K562 (cell line): ENCODE data around the gene STIM1. TPM values are rescaled to one million over a fixed set of nuclear protein-coding genes. Genes with fewer than 3 reads are reported as not detected.

Experiments used
- ATAC-seq: fragments of 200-7000 bp; cut with Tn5 transposase; 3 replicates; pipeline ENCODE4 v1.9.1; 2020; ENCODE audit warnings: moderate library complexity
- BruUV-seq: library from RNA; stranded (reverse); fragments of 400-500 nt; replicated peaks from 2 replicates; lab custom pipeline; 2021; lab: Mats Ljungman, UMichigan
- CTCF ChIA-PET: fragments of 300-600 bp; formaldehyde crosslinking; extraction: SDS; loops from one replicate; lab custom pipeline; 2021; ENCODE audit warnings: low intra/inter-chr PET ratio; lab: Yijun Ruan, JAX
- POLR2A ChIA-PET: fragments of 300-600, 350-650 bp; sonication (Branson Sonifier 250); formaldehyde crosslinking; extraction: SDS; loops from one replicate; lab custom pipeline; 2021; ENCODE audit warnings: antibody characterized with exemption, inconsistent platforms; lab: Yijun Ruan, JAX
- DNase-seq, 4 experiments: peaks; one replicate each; pipeline versions ENCODE4 v3.0.0 to v3.0.0-alpha.2; 2011 to 2018; ENCODE audit warnings: low spot score in 3 of 4, mixed read lengths in 3 of 4; ENCODE audit errors: extremely low read depth in 1 of 4
- FAIRE-seq: peaks from 2 replicates; lab custom pipeline; 2011; peaks lifted over from hg19 to GRCh38; lab: Jason Lieb, UNC
- H2AFZ ChIP-seq: 2 replicates; pipeline ENCODE4 v1.6.0; 2011; ENCODE audit warnings: low read depth, low read length, control low read depth, inconsistent platforms
- H3K27ac ChIP-seq: fragments of 200-600 bp; 3 replicates; pipeline ENCODE4 v1.8.0; 2011; ENCODE audit warnings: low read depth, mild to moderate bottlenecking, control low read depth, inconsistent platforms, low read length, moderate library complexity, mixed read lengths; ENCODE audit errors: extremely low read depth
- H3K27me3 ChIP-seq, 2 experiments: fragments of 300-600 bp in 1 of 2; 2 replicates in 1 of 2; 3 replicates in 1 of 2; pipeline versions ENCODE4 v1.6.0 to v1.8.0; 2011; ENCODE audit warnings: inconsistent platforms in 2 of 2, low read length in 2 of 2, mild to moderate bottlenecking in 1 of 2, mixed read lengths in 1 of 2, moderate library complexity in 1 of 2; ENCODE audit not compliant: control insufficient read depth in 2 of 2, insufficient read depth in 2 of 2
- H3K36me3 ChIP-seq: fragments of 300-600 bp; 3 replicates; pipeline ENCODE4 v1.8.0; 2011; ENCODE audit warnings: mild to moderate bottlenecking, low read length, inconsistent platforms; ENCODE audit not compliant: control insufficient read depth, insufficient read depth
- H3K4me1 ChIP-seq, 2 experiments: fragments of 200-600 bp in 1 of 2; replicated peaks in 1 of 2; 2 replicates in 1 of 2; 3 replicates in 1 of 2; pipeline versions ENCODE4 v1.5.1 to v1.8.0; 2011; ENCODE audit warnings: inconsistent platforms in 2 of 2, low read length in 2 of 2, mild to moderate bottlenecking in 1 of 2, mixed read lengths in 1 of 2, moderate library complexity in 1 of 2; ENCODE audit not compliant: control insufficient read depth in 2 of 2, insufficient read depth in 2 of 2
- H3K4me2 ChIP-seq: 2 replicates; pipeline ENCODE4 v1.6.1; 2011; ENCODE audit warnings: low read length, control low read depth, inconsistent platforms, mixed read lengths; ENCODE audit not compliant: insufficient read depth
- H3K4me3 ChIP-seq: fragments of 200-600 bp; sonication (generic), shearing (Covaris generic); 2 replicates; pipeline ENCODE4 v1.5.1; 2016; ENCODE audit warnings: control low read depth, inconsistent platforms
- H3K79me2 ChIP-seq: fragments of 200-600 bp; 3 replicates; pipeline ENCODE4 v1.8.0; 2011; ENCODE audit warnings: low read length, inconsistent platforms; ENCODE audit not compliant: control insufficient read depth, insufficient read depth
- H3K9ac ChIP-seq, 2 experiments: 2 replicates each; pipeline versions ENCODE4 v1.6.0 to v1.6.1; 2011; ENCODE audit warnings: low read depth in 2 of 2, low read length in 2 of 2, control low read depth in 1 of 2, inconsistent platforms in 1 of 2, mild to moderate bottlenecking in 1 of 2, mixed read lengths in 1 of 2; ENCODE audit not compliant: insufficient read depth in 1 of 2
- H3K9me1 ChIP-seq: one replicate; pipeline ENCODE4 v1.6.0; 2011; ENCODE audit warnings: inconsistent platforms, mild to moderate bottlenecking, low read length, moderate library complexity; ENCODE audit not compliant: control insufficient read depth, insufficient read depth
- H3K9me3 ChIP-seq: replicated peaks from 2 replicates; pipeline ENCODE4 v1.5.1; 2011; ENCODE audit warnings: low read depth, low read length, inconsistent platforms; ENCODE audit not compliant: control insufficient read depth, insufficient read depth
- H4K20me1 ChIP-seq: replicated peaks from 2 replicates; pipeline ENCODE4 v1.6.1; 2011; ENCODE audit warnings: low read length, inconsistent platforms, mixed read lengths; ENCODE audit not compliant: control insufficient read depth, insufficient read depth
- CTBP1 ChIP-seq: fragments of 450-650 bp; IDR thresholded peaks from 2 replicates; pipeline ENCODE4 v1.6.1; 2016; ENCODE audit warnings: borderline replicate concordance
- ETV6 ChIP-seq, 3 experiments: fragments of 150-350 bp in 1 of 3; sonication (generic) in 1 of 3; formaldehyde crosslinking in 1 of 3; IDR thresholded peaks; 2 replicates each; pipeline versions ENCODE4 v1.6.1 to v1.8.0; 2014 to 2022; ENCODE audit warnings: borderline replicate concordance in 2 of 3, low read depth in 2 of 3, antibody characterized with exemption in 1 of 3, low read length in 1 of 3, mild to moderate bottlenecking in 1 of 3, missing genetic modification reagents in 1 of 3
- MAFF ChIP-seq: IDR thresholded peaks from 2 replicates; pipeline ENCODE4 v1.6.1; 2012; ENCODE audit warnings: low read length, improper control_type of control experiment
- MIER1 ChIP-seq: fragments of 450-650 bp; IDR thresholded peaks from 2 replicates; pipeline ENCODE4 v1.6.1; 2016; ENCODE audit warnings: antibody characterized with exemption, mild to moderate bottlenecking, low read depth
- POLR2B ChIP-seq: fragments of 450-650 bp; IDR thresholded peaks from 2 replicates; pipeline ENCODE4 v1.6.1; 2018; ENCODE audit warnings: low read depth; ENCODE audit not compliant: partially characterized antibody
- RFX1 ChIP-seq: fragments of 450-650 bp; IDR thresholded peaks from 2 replicates; pipeline ENCODE4 v1.6.1; 2016; ENCODE audit warnings: mild to moderate bottlenecking, moderate library complexity
- RUNX1 ChIP-seq: sonication (generic); IDR thresholded peaks from 2 replicates; pipeline ENCODE4 v1.6.1; 2016; ENCODE audit warnings: antibody characterized with exemption, low read depth
- SIN3B ChIP-seq: fragments of 450-650 bp; IDR thresholded peaks from 2 replicates; pipeline ENCODE4 v1.6.1; 2017; ENCODE audit warnings: low read depth, mild to moderate bottlenecking, moderate library complexity
- SRSF7 ChIP-seq: fragments of 200-400 bp; formaldehyde crosslinking; optimal IDR thresholded peaks from 2 replicates; pipeline ENCODE3; 2017; ENCODE audit warnings: mild to moderate bottlenecking, low read depth, low read length
- XRCC4 ChIP-seq: IDR thresholded peaks from one replicate; pipeline ENCODE4 v1.6.1; 2011; ENCODE audit not compliant: insufficient read depth, insufficient read length; ENCODE audit errors: extremely low read depth
- WGBS: fragments of 100-300 bp; shearing (Covaris generic); methylation state at CpG from one replicate; pipeline ENCODE4 v1.1.6; 2016; ENCODE audit warnings: low coverage, mixed read lengths; ENCODE audit not compliant: insufficient coverage; ENCODE audit errors: missing lambda C conversion rate; 5-methylcytosine and 5-hydroxymethylcytosine counted together
- in situ Hi-C: fragments of 300-500 bp; cut with MboI; formaldehyde crosslinking; loops from 4 replicates; pipeline ENCODE4 v1.15.0; 2018; ENCODE audit warnings: inconsistent platforms, mixed read lengths
- intact Hi-C: fragments of 100-400 bp; cut with micrococcal nuclease; formaldehyde crosslinking; loops from 2 replicates; pipeline ENCODE4 v1.14.2; 2022
- polyA plus RNA-seq, 8 experiments: library from polyadenylated mRNA; depleted of rRNA in 4 of 8; stranded (reverse) in 5 of 8; unstranded in 3 of 8; fragments of >200 nt; fragmentation: Nextera tagmentation in 2 of 8; fragmentation: Illumina TruSeq in 1 of 8; extraction: Ambion mirVana in 2 of 8; extraction: Trizol in 1 of 8; gene quantifications; 2 replicates each; pipeline versions ENCODE4 v1.2.1 to v1.2.3, GENCODE V29; 2011 to 2014; ENCODE audit warnings: inconsistent platforms in 1 of 8, missing spikeins in 1 of 8
- total RNA-seq, 7 experiments: library from RNA; depleted of rRNA in 6 of 7; stranded (reverse); fragments of >200 nt in 6 of 7; fragmentation: Illumina TruSeq in 2 of 7; extraction: Trizol in 2 of 7; gene quantifications; 2 replicates each; pipeline versions ENCODE4 v1.2.1 to v1.2.3, GENCODE V29; 2011 to 2021; ENCODE audit warnings: low replicate concordance in 1 of 7
- TF ChIP-seq, protein P1 (sequence below): fragments of 200-800 bp; sonication (Bioruptor generic); IDR thresholded peaks from 2 replicates; pipeline ENCODE4 v1.6.1; 2016; ENCODE audit warnings: missing genetic modification characterization, missing compliant biosample characterization
- TF ChIP-seq, protein P2 (sequence below): fragments of 450-650 bp; formaldehyde crosslinking; conservative IDR thresholded peaks from 2 replicates; pipeline ENCODE4 v1.4.0; 2022; ENCODE audit warnings: mild to moderate bottlenecking, missing genetic modification characterization

The STIM1 gene
- total and polyA plus RNA-seq, 9 of the 15 experiments (the other 6 are each of a cell fraction or from before 2014, with no cell fraction given) = 7.7 to 50.5 (median 22.5) TPM

DNA sequence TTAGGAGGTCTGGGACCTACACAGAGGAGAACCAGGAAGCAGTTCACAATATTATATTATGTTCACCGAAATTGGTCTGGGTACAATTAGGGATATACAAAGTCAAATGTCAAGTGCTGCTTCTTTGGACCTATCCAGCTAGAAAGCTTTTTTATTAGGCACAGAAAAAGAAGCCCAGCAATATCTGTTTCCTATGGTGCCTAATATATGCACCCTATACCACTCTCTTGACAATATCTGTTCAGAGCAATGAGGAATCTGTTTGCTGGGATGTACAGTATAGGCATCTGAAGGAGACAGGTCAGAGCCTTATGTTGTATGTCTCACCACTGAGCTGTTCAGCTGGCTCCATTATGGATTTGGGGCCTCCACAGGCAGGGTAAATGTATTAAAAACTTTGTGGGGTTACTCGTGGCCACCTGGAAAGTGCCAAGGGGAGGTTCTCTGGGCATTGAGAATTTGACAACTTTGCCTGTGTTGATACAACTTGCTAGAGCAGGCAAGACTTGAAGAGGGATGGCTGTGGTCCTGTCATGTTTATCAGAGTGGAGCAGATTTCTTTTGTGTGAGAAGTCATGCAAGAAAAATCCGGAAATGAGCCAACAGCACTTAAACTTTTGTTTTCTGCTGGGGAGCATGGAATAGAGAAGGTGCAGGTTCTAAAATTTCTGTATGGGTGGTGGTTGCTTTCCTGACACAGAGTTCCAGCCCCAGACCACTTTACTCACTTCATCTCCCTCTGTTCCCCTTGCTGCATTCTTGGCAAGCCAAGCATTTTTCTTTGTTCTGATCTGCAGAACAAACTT, 10.1 kb downstream of the STIM1 start (continued):
- TF ChIP-seq SIN3B (no peak), XRCC4 (no peak), MAFF (no peak), MIER1 (no peak)

DNA sequence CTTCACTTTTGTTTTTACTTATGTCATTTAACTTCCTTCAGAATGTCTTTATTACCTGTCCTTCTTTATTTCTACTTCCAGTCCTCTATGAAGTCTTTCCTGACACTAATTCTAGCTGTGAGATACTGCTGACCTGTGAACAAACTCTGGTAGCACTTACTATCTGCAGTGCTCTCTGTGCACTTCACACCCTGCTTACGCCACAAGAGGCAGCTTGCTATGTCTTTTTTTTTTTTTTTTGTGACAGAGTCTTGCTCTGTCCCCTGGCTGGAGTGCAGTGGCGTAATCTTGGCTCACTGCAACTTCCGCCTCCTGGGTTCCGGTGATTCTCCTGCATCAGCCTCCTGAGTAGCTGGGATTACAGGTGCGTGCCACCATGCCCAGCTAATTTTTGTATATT, 10.7 kb downstream of the STIM1 start:
- H2AFZ ChIP-seq = no peak overlapping the region
- no peak overlapping the region for H3K4me3 ChIP-seq
- FAIRE-seq (no peak), DNase-seq (peak in 2 of 4 experiments; percentile 54 to 79), ATAC-seq (peak; percentile 80)
- no TSS peak for BruUV-seq
- peak overlapping the region; percentile 77 for H3K27ac ChIP-seq
- no peaks in the 10 kb centered on the region for H3K36me3 ChIP-seq
- H3K4me2 ChIP-seq = peak overlapping the region; percentile 47; the same call in 1 of the 2 replicates
- ChIA-PET POLR2A (interaction anchor here (0.7 to 3.3 kb wide), 4 partner anchors 11 to 225 kb away, joined by 3 to 34 read pairs (median 6); partner anchors contain the start of gene STIM1), CTCF (no interaction called here)
- 6% methylated on average over 4 of the region's 5 CpGs for whole genome bisulfite sequencing
- no peaks in the 10 kb centered on the region for H3K9me1 ChIP-seq
- H4K20me1 ChIP-seq = no peaks in the 10 kb centered on the region
- intact Hi-C loops = loop anchor here (2.0 kb wide), 1 partner anchor 19 kb away; no protein-coding TSS in a partner anchor
- peaks cover 94% of the 10 kb centered on the region for H3K79me2 ChIP-seq
- peaks cover 36 to 74% of the 10 kb centered on the region in 2 experiments for H3K4me1 ChIP-seq
- in situ Hi-C loops = no loop called here
- H3K9me3 ChIP-seq = no peaks in the 10 kb centered on the region
- peak overlapping the region in 1 of 2 experiments; percentile 33; a peak in 3 of 4 replicates for H3K9ac ChIP-seq
- H3K27me3 ChIP-seq = no peaks in the 10 kb centered on the region
- 0 out of 4 replicates have a peak, but pooled peaks of 1 of the 2 experiments have one; percentile 33 for TF ChIP-seq ETV6 (IDR thresholded peaks at IDR 0.05; ENCODE audit: borderline replicate concordance in 1 of 2, low read depth in 2 of 2, low read length in 1 of 2)
- TF ChIP-seq ETV6 (CRISPR knock-in tag; IDR thresholded peaks at IDR 0.05; ENCODE audit: borderline replicate concordance) = no peak
- peak; percentile 44 for TF ChIP-seq POLR2B
- TF ChIP-seq, protein P1, sequence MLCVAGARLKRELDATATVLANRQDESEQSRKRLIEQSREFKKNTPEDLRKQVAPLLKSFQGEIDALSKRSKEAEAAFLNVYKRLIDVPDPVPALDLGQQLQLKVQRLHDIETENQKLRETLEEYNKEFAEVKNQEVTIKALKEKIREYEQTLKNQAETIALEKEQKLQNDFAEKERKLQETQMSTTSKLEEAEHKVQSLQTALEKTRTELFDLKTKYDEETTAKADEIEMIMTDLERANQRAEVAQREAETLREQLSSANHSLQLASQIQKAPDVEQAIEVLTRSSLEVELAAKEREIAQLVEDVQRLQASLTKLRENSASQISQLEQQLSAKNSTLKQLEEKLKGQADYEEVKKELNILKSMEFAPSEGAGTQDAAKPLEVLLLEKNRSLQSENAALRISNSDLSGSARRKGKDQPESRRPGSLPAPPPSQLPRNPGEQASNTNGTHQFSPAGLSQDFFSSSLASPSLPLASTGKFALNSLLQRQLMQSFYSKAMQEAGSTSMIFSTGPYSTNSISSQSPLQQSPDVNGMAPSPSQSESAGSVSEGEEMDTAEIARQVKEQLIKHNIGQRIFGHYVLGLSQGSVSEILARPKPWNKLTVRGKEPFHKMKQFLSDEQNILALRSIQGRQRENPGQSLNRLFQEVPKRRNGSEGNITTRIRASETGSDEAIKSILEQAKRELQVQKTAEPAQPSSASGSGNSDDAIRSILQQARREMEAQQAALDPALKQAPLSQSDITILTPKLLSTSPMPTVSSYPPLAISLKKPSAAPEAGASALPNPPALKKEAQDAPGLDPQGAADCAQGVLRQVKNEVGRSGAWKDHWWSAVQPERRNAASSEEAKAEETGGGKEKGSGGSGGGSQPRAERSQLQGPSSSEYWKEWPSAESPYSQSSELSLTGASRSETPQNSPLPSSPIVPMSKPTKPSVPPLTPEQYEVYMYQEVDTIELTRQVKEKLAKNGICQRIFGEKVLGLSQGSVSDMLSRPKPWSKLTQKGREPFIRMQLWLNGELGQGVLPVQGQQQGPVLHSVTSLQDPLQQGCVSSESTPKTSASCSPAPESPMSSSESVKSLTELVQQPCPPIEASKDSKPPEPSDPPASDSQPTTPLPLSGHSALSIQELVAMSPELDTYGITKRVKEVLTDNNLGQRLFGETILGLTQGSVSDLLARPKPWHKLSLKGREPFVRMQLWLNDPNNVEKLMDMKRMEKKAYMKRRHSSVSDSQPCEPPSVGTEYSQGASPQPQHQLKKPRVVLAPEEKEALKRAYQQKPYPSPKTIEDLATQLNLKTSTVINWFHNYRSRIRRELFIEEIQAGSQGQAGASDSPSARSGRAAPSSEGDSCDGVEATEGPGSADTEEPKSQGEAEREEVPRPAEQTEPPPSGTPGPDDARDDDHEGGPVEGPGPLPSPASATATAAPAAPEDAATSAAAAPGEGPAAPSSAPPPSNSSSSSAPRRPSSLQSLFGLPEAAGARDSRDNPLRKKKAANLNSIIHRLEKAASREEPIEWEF (CRISPR knock-in tag) = no peak
- TF ChIP-seq, protein P2, sequence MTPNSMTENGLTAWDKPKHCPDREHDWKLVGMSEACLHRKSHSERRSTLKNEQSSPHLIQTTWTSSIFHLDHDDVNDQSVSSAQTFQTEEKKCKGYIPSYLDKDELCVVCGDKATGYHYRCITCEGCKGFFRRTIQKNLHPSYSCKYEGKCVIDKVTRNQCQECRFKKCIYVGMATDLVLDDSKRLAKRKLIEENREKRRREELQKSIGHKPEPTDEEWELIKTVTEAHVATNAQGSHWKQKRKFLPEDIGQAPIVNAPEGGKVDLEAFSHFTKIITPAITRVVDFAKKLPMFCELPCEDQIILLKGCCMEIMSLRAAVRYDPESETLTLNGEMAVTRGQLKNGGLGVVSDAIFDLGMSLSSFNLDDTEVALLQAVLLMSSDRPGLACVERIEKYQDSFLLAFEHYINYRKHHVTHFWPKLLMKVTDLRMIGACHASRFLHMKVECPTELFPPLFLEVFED = no peak
- no peak for TF ChIP-seq SRSF7
- TF ChIP-seq RFX1 = no peak
- TF ChIP-seq RUNX1 = no peak
- no peak for TF ChIP-seq CTBP1
